ENCODE measurements around the gene SNTG2.
A peak's percentile ranks its signal among the peaks of the same experiment; 100 is the strongest.

GRCh38 chr2:1282552-1282951 lies 331.9 kb downstream of the SNTG2 start:
- TF ChIP-seq POLR2AphosphoS5 (IDR thresholded peaks at IDR 0.05; ENCODE audit: low read depth, low read length) (no peak), REST (IDR thresholded peaks at IDR 0.05; ENCODE audit: insufficient read depth in 1 of 2, low read depth in 2 of 2, low read length in 2 of 2) (peak in 1 of 2 experiments; percentile 57; a peak in 1 of 4 replicates), SIN3A (IDR thresholded peaks at IDR 0.05; ENCODE audit: borderline replicate concordance, insufficient read depth, low read length) (no peak), TAF1 (IDR thresholded peaks at IDR 0.05; ENCODE audit: borderline replicate concordance, insufficient read depth, low read length) (no peak), FOXP2 (optimal IDR thresholded peaks at IDR 0.05; ENCODE audit: borderline replicate concordance, extremely low read depth, extremely low read length, insufficient read depth) (no peak)
